Measurements from ENCODE around the gene PDZRN3. TPM values are rescaled to one million over a fixed set of nuclear protein-coding genes. Genes with fewer than 3 reads are reported as not detected.

Gene PDZRN3
- total RNA-seq (10 to 100 TPM; 62.6 to 86.3 TPM), polyA plus RNA-seq (10 to 100 TPM; 33.6 to 42.6 TPM)
- long read RNA-seq, donor 1, partial matches to known transcripts: 3 of 103 reads
- long read RNA-seq, donor 1, other reads (novel, unspliced or antisense): 100 of 103 reads
- long read RNA-seq, donor 2, full-length matches to known transcripts: 13 of 57 reads
- long read RNA-seq, donor 2, partial matches to known transcripts: 5 of 57 reads
- long read RNA-seq, donor 2, other reads (novel, unspliced or antisense): 39 of 57 reads

DNA sequence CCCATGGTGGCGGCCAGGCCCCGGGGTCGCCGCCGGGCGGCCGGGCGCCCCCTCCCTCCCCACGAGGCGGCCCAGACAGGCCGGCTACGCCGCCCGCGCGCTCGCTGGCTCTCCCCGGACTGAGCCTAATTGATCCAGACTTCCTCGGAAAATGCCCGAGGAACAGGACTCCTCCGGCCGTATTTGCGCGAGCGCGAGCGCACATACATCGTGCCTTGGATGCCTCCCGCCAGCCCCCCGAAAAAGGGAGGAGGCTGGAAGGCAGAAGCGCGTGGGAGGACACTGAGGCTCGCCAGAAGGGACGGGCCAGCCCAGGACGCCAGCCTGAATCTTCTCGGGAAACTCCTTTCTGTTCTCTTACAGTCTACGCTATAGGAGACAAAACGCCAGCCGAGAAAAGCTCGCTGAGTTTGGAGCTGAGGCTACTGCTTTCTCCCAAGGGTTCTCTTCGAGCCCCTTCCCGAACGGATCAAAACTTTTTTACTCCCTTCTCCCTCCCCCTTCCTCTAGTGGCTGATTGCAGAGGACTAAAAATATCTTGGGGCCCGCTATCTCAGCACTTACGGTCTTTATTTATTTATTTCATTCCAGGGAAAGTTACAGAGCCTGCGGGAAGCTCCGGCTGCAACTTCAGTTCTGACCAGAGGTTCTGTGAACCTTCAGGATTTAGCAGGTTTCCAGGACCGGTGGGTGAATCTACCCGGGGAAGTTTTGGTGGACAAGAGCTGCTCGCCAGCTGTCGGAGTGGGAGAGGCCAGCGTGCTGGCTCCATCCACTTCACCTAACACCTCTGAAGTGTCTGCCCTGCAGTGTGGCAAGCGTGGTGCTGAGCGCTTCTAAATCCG is at the start of gene PDZRN3:
TSS of gene PDZRN3 (minus strand) at position 121 of the 845 bp plus-strand sequence.
- Histone ChIP-seq H3K9me3 (ENCODE audit: control insufficient read depth, low read length) (no peaks in the 10 kb centered on the region), H3K27me3 (ENCODE audit: control insufficient read depth in 1 of 2, insufficient read depth in 2 of 2, low read length in 1 of 2) (no peaks in the 10 kb centered on the region), H3K4me3 (ENCODE audit: low read length in 2 of 2) (peak within 1 kb of the TSS; percentile 78 to 99), H3K4me1 (ENCODE audit: control insufficient read depth in 1 of 2, insufficient read depth in 2 of 2, low read length in 2 of 2) (peaks cover 1 to 4% of the 10 kb centered on the region in 2 donors), H3K27ac (ENCODE audit: low read depth in 1 of 2, low read length in 2 of 2) (peak within 1 kb of the TSS; percentile 58 to 91), H3K36me3 (ENCODE audit: control insufficient read depth in 1 of 2, insufficient read depth in 2 of 2, low read length in 1 of 2) (no peaks in the 10 kb centered on the region)
- peak; percentile 79 to 92 for DNase-seq
- WGBS, 2 donors: 1% methylated on average over 55 of the region's 55 CpGs
- intact Hi-C loops (cut with DNase I): loop anchor here (1.0 to 10.0 kb wide), 6 partner anchors 53 to 222 kb away; no protein-coding TSS in a partner anchor
- peak; percentile 86 for ATAC-seq (ENCODE audit: low FRiP score)

DNA sequence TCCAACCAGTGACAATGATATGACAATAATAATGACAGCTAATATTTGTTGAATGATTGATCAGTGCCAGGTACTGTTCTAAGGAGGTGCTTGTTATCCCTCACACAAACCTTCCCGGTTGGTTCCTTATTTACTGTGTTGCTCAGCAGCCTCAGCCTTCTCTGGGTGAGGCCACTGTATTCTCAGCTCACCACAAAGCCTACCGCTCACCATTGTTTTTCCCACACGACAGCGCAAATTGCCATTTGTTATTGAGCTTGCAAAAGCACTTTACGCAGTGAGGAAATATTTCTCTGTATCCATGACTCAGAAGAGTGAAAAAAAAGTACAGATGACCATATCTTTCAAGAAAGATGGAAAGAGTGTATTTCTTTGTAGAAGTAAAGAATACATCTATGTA is 49.5 kb upstream of the PDZRN3 start:
- WGBS, 2 donors: 89 to 91% methylated on average over 5 of the region's 5 CpGs

DNA sequence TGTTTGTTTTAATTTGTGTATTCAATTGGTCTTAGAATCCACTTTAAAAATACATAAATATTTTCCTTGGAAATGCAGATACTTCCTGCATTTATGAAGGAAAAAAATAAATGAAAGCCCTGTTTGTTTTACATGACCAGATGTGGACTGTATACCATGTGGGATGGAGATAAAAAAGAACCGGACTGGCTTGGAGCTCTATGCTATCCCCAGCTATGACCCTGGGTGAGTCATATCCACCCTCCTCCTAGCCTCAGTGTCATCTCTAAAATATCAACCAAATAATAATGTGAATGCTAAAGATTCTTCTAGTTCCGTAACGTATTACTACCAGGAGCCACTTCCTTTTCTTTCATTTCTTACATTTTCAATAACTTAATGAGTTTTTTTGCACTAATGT is 44.5 kb upstream of the PDZRN3 start:
- Histone ChIP-seq H3K9me3 (ENCODE audit: control insufficient read depth, low read length) (no peaks in the 10 kb centered on the region), H3K4me3 (ENCODE audit: low read length in 2 of 2) (no peak overlapping the region), H3K27ac (ENCODE audit: low read depth in 1 of 2, low read length in 2 of 2) (no peak overlapping the region), H3K36me3 (ENCODE audit: control insufficient read depth in 1 of 2, insufficient read depth in 2 of 2, low read length in 1 of 2) (no peaks in the 10 kb centered on the region), H3K27me3 (ENCODE audit: control insufficient read depth in 1 of 2, insufficient read depth in 2 of 2, low read length in 1 of 2) (no peaks in the 10 kb centered on the region), H3K4me1 (ENCODE audit: control insufficient read depth in 1 of 2, insufficient read depth in 2 of 2, low read length in 2 of 2) (no peaks in the 10 kb centered on the region)
- WGBS, 2 donors: 60 to 64% methylated on average over 3 of the region's 3 CpGs
- intact Hi-C loops (cut with DNase I): no loop called here
- no peak for ATAC-seq (ENCODE audit: low FRiP score)
- no peak for DNase-seq

More for the DNA sequence above, 49.5 kb upstream of the PDZRN3 start:
- intact Hi-C loops (cut with DNase I): no loop called here
- H3K27me3 ChIP-seq (ENCODE audit: control insufficient read depth in 1 of 2, insufficient read depth in 2 of 2, low read length in 1 of 2): no peaks in the 10 kb centered on the region
- H3K36me3 ChIP-seq (ENCODE audit: control insufficient read depth in 1 of 2, insufficient read depth in 2 of 2, low read length in 1 of 2): no peaks in the 10 kb centered on the region
- no peak for ATAC-seq (ENCODE audit: low FRiP score)
- H3K27ac ChIP-seq (ENCODE audit: low read depth in 1 of 2, low read length in 2 of 2): no peak overlapping the region
- H3K4me3 ChIP-seq (ENCODE audit: low read length in 2 of 2): no peak overlapping the region
- H3K9me3 ChIP-seq (ENCODE audit: control insufficient read depth, low read length): no peaks in the 10 kb centered on the region
- H3K4me1 ChIP-seq (ENCODE audit: control insufficient read depth in 1 of 2, insufficient read depth in 2 of 2, low read length in 2 of 2): no peaks in the 10 kb centered on the region
- no peak for DNase-seq

DNA sequence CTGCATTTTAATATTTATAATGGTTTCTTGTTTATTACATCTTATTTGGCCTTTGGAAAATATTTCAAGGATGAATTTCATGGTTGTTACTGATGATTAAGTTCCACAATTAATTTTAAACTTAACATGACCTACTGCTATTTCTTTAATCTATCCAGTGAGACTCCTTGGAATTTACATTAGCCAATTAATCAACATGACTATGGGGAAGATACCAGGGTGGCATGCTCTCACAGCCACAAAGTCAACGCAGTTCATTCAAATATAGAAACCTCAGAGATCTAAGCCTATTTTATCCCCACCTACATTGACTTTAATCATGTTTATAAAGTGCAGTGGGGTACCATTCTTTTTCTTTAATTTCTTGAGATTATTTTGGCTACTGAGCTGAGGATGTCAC is 43.6 kb upstream of the PDZRN3 start:
- intact Hi-C loops (cut with DNase I): no loop called here
- H3K4me3 ChIP-seq (ENCODE audit: low read length in 2 of 2): no peak overlapping the region
- no peaks in the 10 kb centered on the region for H3K27me3 ChIP-seq (ENCODE audit: control insufficient read depth in 1 of 2, insufficient read depth in 2 of 2, low read length in 1 of 2)
- no peaks in the 10 kb centered on the region for H3K4me1 ChIP-seq (ENCODE audit: control insufficient read depth in 1 of 2, insufficient read depth in 2 of 2, low read length in 2 of 2)
- no peak overlapping the region for H3K27ac ChIP-seq (ENCODE audit: low read depth in 1 of 2, low read length in 2 of 2)
- no peaks in the 10 kb centered on the region for H3K36me3 ChIP-seq (ENCODE audit: control insufficient read depth in 1 of 2, insufficient read depth in 2 of 2, low read length in 1 of 2)
- DNase-seq (no peak), ATAC-seq (ENCODE audit: low FRiP score) (no peak)
- WGBS, 2 donors: 84 to 94% methylated on average over 1 of the region's 1 CpG
- no peaks in the 10 kb centered on the region for H3K9me3 ChIP-seq (ENCODE audit: control insufficient read depth, low read length)

DNA sequence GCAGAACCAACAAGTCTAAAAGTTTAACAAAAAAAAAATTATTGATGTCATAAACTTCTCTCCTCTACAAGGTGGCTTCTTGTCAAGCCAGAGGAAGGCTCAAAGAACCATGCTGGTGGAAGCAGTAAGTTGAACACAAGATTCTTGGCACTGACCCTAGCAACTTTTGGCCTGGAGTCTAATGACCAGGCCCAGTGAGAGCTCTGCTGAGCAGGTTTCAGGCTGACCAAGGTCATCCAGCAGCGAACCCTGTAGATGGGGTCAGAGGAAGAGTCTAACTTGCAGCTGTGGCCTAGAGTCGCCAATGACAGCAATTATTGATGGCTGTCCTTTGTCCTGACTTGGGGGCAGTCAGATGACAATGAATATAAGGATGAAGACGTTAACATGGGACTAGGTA is 43.1 kb upstream of the PDZRN3 start:
- Histone ChIP-seq H3K27ac (ENCODE audit: low read depth in 1 of 2, low read length in 2 of 2) (no peak overlapping the region), H3K4me3 (ENCODE audit: low read length in 2 of 2) (no peak overlapping the region)
- WGBS, 2 donors: 63 to 65% methylated on average over 3 of the region's 3 CpGs

DNA sequence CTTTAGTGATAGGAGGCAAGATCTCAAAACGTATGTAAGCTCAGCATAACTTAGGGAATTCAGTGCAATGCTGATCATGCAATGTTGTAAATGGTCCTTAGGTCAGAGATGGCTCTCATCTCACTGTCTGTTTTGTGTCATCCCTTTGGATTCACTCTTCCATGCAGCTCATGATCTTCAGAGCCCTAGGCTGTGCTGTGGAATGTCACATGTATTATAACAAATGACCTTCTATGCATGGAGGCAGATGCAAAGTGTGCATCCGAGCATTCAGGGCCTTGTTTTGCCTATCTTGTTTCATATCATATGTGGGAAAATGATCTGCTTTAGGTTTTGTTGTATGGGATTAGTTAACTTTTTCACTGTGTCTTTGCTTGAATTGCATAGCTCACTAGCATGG is 40.5 kb upstream of the PDZRN3 start:
- no peak for DNase-seq
- no peak for ATAC-seq (ENCODE audit: low FRiP score)
- intact Hi-C loops (cut with DNase I): no loop called here

More for the DNA sequence above, 43.1 kb upstream of the PDZRN3 start:
- no peaks in the 10 kb centered on the region for H3K4me1 ChIP-seq (ENCODE audit: control insufficient read depth in 1 of 2, insufficient read depth in 2 of 2, low read length in 2 of 2)
- ATAC-seq (ENCODE audit: low FRiP score): no peak
- H3K9me3 ChIP-seq (ENCODE audit: control insufficient read depth, low read length): no peaks in the 10 kb centered on the region
- H3K27me3 ChIP-seq (ENCODE audit: control insufficient read depth in 1 of 2, insufficient read depth in 2 of 2, low read length in 1 of 2): no peaks in the 10 kb centered on the region
- intact Hi-C loops (cut with DNase I): no loop called here
- H3K36me3 ChIP-seq (ENCODE audit: control insufficient read depth in 1 of 2, insufficient read depth in 2 of 2, low read length in 1 of 2): no peaks in the 10 kb centered on the region
- DNase-seq: no peak

DNA sequence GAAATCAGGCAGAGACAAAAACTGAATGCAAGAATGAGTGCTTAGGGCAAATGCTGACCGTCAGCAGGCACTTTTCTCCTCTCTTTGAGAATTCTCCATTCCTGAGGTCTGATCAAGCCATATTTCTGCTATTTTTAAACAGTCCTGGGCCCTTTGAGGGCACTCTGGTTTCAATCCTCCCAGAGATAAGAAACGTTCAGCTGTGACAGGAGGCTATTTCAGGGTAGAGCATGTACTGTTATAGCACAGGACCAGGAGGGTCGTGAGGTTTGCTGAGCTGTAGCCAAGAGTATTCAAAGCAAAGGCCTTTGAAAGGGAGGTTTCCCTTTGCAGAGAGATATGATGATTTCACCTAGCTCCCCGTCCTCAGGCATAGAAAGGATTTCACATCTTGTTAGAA is 39.6 kb upstream of the PDZRN3 start:
- Histone ChIP-seq H3K36me3 (ENCODE audit: control insufficient read depth in 1 of 2, insufficient read depth in 2 of 2, low read length in 1 of 2) (no peaks in the 10 kb centered on the region), H3K27me3 (ENCODE audit: control insufficient read depth in 1 of 2, insufficient read depth in 2 of 2, low read length in 1 of 2) (no peaks in the 10 kb centered on the region), H3K27ac (ENCODE audit: low read depth in 1 of 2, low read length in 2 of 2) (no peak overlapping the region), H3K9me3 (ENCODE audit: control insufficient read depth, low read length) (no peaks in the 10 kb centered on the region), H3K4me3 (ENCODE audit: low read length in 2 of 2) (no peak overlapping the region), H3K4me1 (ENCODE audit: control insufficient read depth in 1 of 2, insufficient read depth in 2 of 2, low read length in 2 of 2) (no peaks in the 10 kb centered on the region)
- intact Hi-C loops (cut with DNase I): no loop called here
- 5 to 12% methylated on average over 4 of the region's 4 CpGs for WGBS, 2 donors
- ATAC-seq (ENCODE audit: low FRiP score) (no peak), DNase-seq (no peak)

More for the DNA sequence above, 40.5 kb upstream of the PDZRN3 start:
- Histone ChIP-seq H3K27ac (ENCODE audit: low read depth in 1 of 2, low read length in 2 of 2) (no peak overlapping the region), H3K4me1 (ENCODE audit: control insufficient read depth in 1 of 2, insufficient read depth in 2 of 2, low read length in 2 of 2) (no peaks in the 10 kb centered on the region), H3K4me3 (ENCODE audit: low read length in 2 of 2) (no peak overlapping the region), H3K9me3 (ENCODE audit: control insufficient read depth, low read length) (no peaks in the 10 kb centered on the region), H3K27me3 (ENCODE audit: control insufficient read depth in 1 of 2, insufficient read depth in 2 of 2, low read length in 1 of 2) (no peaks in the 10 kb centered on the region), H3K36me3 (ENCODE audit: control insufficient read depth in 1 of 2, insufficient read depth in 2 of 2, low read length in 1 of 2) (no peaks in the 10 kb centered on the region)
- 74 to 75% methylated on average over 2 of the region's 2 CpGs for WGBS, 2 donors

DNA sequence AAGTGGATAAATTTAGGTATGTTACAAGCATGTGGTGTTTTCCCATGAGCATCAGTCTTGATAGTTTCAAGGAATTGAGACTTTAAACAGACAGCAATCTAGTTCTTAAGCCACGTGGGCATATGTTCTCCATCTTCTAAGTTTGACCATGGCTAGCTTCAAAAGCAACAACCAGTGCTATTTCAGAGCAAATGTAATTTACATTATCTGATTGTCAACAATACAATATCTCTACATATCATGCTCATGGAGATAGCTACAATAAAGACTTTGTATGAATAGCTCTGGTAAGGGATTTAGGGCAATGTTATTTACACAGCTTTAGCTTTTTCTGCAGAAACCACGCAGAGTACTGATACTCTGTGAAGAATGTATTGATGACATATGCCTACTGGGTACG is 38.8 kb upstream of the PDZRN3 start:
- DNase-seq (no peak), ATAC-seq (ENCODE audit: low FRiP score) (no peak)
- H3K4me1 ChIP-seq (ENCODE audit: control insufficient read depth in 1 of 2, insufficient read depth in 2 of 2, low read length in 2 of 2): no peaks in the 10 kb centered on the region
- 70 to 81% methylated on average over 3 of the region's 3 CpGs for WGBS, 2 donors
- intact Hi-C loops (cut with DNase I): no loop called here
- no peaks in the 10 kb centered on the region for H3K36me3 ChIP-seq (ENCODE audit: control insufficient read depth in 1 of 2, insufficient read depth in 2 of 2, low read length in 1 of 2)
- no peak overlapping the region for H3K4me3 ChIP-seq (ENCODE audit: low read length in 2 of 2)
- no peak overlapping the region for H3K27ac ChIP-seq (ENCODE audit: low read depth in 1 of 2, low read length in 2 of 2)
- no peaks in the 10 kb centered on the region for H3K27me3 ChIP-seq (ENCODE audit: control insufficient read depth in 1 of 2, insufficient read depth in 2 of 2, low read length in 1 of 2)
- H3K9me3 ChIP-seq (ENCODE audit: control insufficient read depth, low read length): no peaks in the 10 kb centered on the region

DNA sequence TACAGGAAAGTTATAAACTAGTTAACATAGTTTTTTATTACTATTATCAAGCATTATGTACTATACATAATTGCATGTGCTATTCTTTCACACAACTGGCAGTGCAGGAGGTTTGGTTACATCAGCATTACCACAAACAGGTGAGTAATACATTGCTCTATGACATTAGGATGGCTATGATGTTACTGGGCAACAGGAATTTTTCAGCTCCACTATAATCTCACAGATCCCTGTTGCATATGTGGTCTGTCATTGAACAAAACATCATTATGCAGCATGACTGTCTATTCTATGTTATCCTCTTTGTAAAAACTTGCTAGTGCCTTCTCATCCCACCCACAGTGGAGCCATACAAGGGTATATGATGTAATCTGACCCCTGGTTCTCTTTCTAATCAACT is 36.5 kb upstream of the PDZRN3 start:
- intact Hi-C loops (cut with DNase I): no loop called here
- DNase-seq (no peak), ATAC-seq (ENCODE audit: low FRiP score) (no peak)
- no peak overlapping the region for H3K27ac ChIP-seq (ENCODE audit: low read depth in 1 of 2, low read length in 2 of 2)
- H3K9me3 ChIP-seq (ENCODE audit: control insufficient read depth, low read length): no peaks in the 10 kb centered on the region
- no peaks in the 10 kb centered on the region for H3K36me3 ChIP-seq (ENCODE audit: control insufficient read depth in 1 of 2, insufficient read depth in 2 of 2, low read length in 1 of 2)
- no peak overlapping the region for H3K4me3 ChIP-seq (ENCODE audit: low read length in 2 of 2)
- H3K4me1 ChIP-seq (ENCODE audit: control insufficient read depth in 1 of 2, insufficient read depth in 2 of 2, low read length in 2 of 2): no peaks in the 10 kb centered on the region
- no peaks in the 10 kb centered on the region for H3K27me3 ChIP-seq (ENCODE audit: control insufficient read depth in 1 of 2, insufficient read depth in 2 of 2, low read length in 1 of 2)

Measured in aorta (tissue), 5 donors.